Subcutaneous abdominal adipose tissue (tissue), 5 donors: ENCODE results near the gene LARGE1.

Experiments used
- H3K27ac ChIP-seq: one replicate; pipeline ENCODE4 v1.7.0; 2013; ENCODE audit warnings: low read depth, mild to moderate bottlenecking, inconsistent platforms, low read length, moderate library complexity
- H3K27me3 ChIP-seq, 5 donors: one replicate each; pipeline ENCODE4 v1.7.0; 2013; ENCODE audit warnings: low read length in 5 of 5, inconsistent platforms in 1 of 5; ENCODE audit not compliant: control insufficient read depth in 5 of 5, insufficient read depth in 4 of 5
- H3K36me3 ChIP-seq, 5 donors: one replicate each; pipeline ENCODE4 v1.7.0; 2013; ENCODE audit warnings: low read length in 5 of 5; ENCODE audit not compliant: control insufficient read depth in 5 of 5, insufficient read depth in 5 of 5
- H3K4me1 ChIP-seq, 5 donors: one replicate each; pipeline ENCODE4 v1.7.0; 2013; ENCODE audit warnings: low read length in 5 of 5, mild to moderate bottlenecking in 3 of 5, moderate library complexity in 1 of 5; ENCODE audit not compliant: control insufficient read depth in 5 of 5, insufficient read depth in 5 of 5
- H3K4me3 ChIP-seq, 5 donors: one replicate each; pipeline ENCODE4 v1.7.0; 2013; ENCODE audit warnings: low read length in 5 of 5, low read depth in 1 of 5
- H3K9ac ChIP-seq, 5 donors: one replicate each; pipeline ENCODE4 v1.7.0; 2013; ENCODE audit warnings: low read length in 5 of 5, mild to moderate bottlenecking in 4 of 5, moderate library complexity in 3 of 5
- H3K9me3 ChIP-seq, 5 donors: one replicate each; pipeline ENCODE4 v1.7.0; 2013; ENCODE audit warnings: low read length in 5 of 5; ENCODE audit not compliant: control insufficient read depth in 5 of 5
- donor health status: healthy.
- donor health status: healthy.
- donor health status: healthy.
- donor health status: healthy.
- donor health status: healthy.

LARGE1 gene

DNA sequence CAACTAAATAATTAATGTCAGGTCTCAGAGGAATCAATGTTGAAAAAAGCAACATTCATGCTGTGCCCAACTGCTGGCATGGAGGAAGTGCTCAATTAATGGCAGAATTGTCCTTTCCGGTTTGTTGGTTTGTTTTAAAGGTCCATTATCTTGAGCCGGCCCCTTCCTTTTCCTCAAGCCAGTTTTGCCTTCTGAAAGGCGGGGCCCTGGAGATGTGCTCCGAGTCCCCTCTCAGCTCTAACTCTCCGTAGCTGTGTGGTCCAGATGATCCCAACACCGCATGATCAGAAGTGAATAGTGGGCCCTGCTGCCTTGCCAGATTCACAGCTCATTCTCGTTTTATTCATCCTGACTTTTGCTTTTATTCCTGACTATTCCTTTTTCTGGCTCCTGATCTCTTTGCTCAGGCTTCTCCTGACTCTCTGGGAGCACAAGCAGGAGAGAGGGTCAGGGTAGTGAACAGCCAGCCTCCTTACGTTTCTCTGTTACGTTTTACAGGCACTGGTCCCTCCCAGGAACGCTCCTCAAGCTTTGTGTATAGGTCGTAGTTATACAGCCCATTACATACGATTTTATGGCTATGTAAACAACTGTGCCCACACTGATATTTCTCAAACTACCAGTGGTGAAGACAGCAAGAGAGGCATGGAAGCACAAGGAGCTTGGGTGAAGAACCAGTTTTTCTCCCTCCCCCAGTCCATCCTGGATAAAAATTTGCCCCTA lies 265.9 kb downstream of the LARGE1 start:
- no peaks in the 10 kb centered on the region for H3K27me3 ChIP-seq
- H3K27ac ChIP-seq, result no peak overlapping the region
- peaks cover 0 to 9% (median 0%) of the 10 kb centered on the region in 5 donors for H3K36me3 ChIP-seq
- H3K4me3 ChIP-seq, result no peak overlapping the region
- H3K9me3 ChIP-seq, result peaks cover 0 to 4% (median 0%) of the 10 kb centered on the region in 5 donors
- no peak overlapping the region for H3K9ac ChIP-seq
- peaks cover 12 to 35% (median 28%) of the 10 kb centered on the region in 5 donors for H3K4me1 ChIP-seq

DNA sequence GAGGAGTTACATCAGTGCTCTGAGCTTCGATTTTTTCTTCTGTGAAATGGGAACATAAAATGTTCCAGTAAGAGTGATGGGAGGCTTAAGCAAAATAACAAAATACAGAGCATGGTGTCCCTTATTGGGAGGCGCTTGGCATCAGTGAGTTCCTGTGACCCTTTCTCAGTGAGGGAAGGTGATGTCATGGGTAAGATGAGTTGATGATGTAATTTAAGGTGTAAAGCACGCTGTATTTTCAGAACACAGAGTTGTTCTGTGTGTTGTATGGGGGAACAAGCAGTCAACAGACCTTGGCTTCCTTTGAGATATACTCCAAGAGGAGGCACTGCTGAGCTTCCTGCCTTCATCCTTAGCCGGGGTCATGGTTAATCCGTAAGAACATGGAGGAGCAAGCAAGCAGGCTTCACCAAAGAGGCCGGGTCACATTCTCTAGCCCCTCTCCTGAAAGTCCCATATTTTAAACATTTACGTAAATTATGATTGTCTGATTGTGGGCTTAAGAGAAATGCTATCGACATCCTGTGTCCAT lies 266.7 kb downstream of the LARGE1 start:
- Histone ChIP-seq H3K27me3 (no peaks in the 10 kb centered on the region), H3K4me1 (peaks cover 6 to 34% (median 25%) of the 10 kb centered on the region in 5 donors), H3K9ac (no peak overlapping the region), H3K4me3 (no peak overlapping the region), H3K27ac (no peak overlapping the region), H3K9me3 (peaks cover 0 to 4% (median 0%) of the 10 kb centered on the region in 5 donors), H3K36me3 (peaks cover 0 to 9% (median 0%) of the 10 kb centered on the region in 5 donors)

- Histone ChIP-seq H3K9me3 (peaks cover 0 to 2% (median 0%) of the 10 kb centered on the region in 5 donors), H3K36me3 (peaks cover 0 to 9% (median 0%) of the 10 kb centered on the region in 5 donors), H3K27ac (no peak overlapping the region), H3K27me3 (no peaks in the 10 kb centered on the region), H3K4me3 (no peak overlapping the region), H3K4me1 (peaks cover 4 to 30% (median 28%) of the 10 kb centered on the region in 5 donors), H3K9ac (no peak overlapping the region)
Observed at GRCh38 chr22:33652615-33653014, 267.7 kb downstream of the LARGE1 start.

DNA sequence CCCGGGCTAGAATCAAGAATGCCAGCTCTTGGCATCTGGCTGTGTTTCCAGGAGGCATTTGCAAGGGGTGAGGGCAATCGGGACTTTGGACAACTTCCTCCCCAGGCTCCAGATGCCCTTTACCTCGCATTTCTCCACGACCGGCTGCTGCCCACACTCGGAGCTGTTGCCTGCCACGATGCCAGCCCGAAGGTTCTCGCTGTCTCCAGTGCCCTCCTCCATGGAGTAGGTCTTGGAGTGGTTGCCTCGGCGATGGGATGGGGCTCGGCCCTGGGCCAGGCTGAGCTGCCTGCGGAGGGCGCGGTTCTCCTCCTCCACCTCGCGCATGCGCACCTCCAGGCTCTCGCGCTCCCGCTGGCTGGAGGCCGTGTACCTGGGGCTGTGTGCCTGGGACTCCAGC lies 270.0 kb downstream of the LARGE1 start:
- H3K4me3 ChIP-seq, result no peak overlapping the region
- H3K36me3 ChIP-seq, result peaks cover 0 to 9% (median 0%) of the 10 kb centered on the region in 5 donors
- no peak overlapping the region for H3K27ac ChIP-seq
- peaks cover 0 to 5% (median 2%) of the 10 kb centered on the region in 5 donors for H3K9me3 ChIP-seq
- H3K27me3 ChIP-seq, result no peaks in the 10 kb centered on the region
- no peak overlapping the region for H3K9ac ChIP-seq
- peaks cover 2 to 22% (median 18%) of the 10 kb centered on the region in 5 donors for H3K4me1 ChIP-seq

GRCh38 chr22:33648478-33648877 lies 271.8 kb downstream of the LARGE1 start:
- Histone ChIP-seq H3K4me1 (peaks cover 0 to 20% (median 11%) of the 10 kb centered on the region in 5 donors), H3K9me3 (peaks cover 0 to 5% (median 2%) of the 10 kb centered on the region in 5 donors), H3K36me3 (peaks cover 0 to 9% (median 0%) of the 10 kb centered on the region in 5 donors), H3K4me3 (no peak overlapping the region), H3K27ac (no peak overlapping the region), H3K27me3 (no peaks in the 10 kb centered on the region), H3K9ac (no peak overlapping the region)

- Histone ChIP-seq H3K36me3 (peaks cover 0 to 4% (median 0%) of the 10 kb centered on the region in 5 donors), H3K9ac (no peak overlapping the region), H3K9me3 (peaks cover 2 to 21% (median 11%) of the 10 kb centered on the region in 5 donors), H3K27me3 (peaks cover 0 to 2% (median 0%) of the 10 kb centered on the region in 5 donors), H3K4me3 (no peak overlapping the region), H3K27ac (no peak overlapping the region), H3K4me1 (peaks cover 0 to 6% (median 0%) of the 10 kb centered on the region in 5 donors)
Observed at GRCh38 chr22:33640900-33641299, 279.4 kb downstream of the LARGE1 start.

DNA sequence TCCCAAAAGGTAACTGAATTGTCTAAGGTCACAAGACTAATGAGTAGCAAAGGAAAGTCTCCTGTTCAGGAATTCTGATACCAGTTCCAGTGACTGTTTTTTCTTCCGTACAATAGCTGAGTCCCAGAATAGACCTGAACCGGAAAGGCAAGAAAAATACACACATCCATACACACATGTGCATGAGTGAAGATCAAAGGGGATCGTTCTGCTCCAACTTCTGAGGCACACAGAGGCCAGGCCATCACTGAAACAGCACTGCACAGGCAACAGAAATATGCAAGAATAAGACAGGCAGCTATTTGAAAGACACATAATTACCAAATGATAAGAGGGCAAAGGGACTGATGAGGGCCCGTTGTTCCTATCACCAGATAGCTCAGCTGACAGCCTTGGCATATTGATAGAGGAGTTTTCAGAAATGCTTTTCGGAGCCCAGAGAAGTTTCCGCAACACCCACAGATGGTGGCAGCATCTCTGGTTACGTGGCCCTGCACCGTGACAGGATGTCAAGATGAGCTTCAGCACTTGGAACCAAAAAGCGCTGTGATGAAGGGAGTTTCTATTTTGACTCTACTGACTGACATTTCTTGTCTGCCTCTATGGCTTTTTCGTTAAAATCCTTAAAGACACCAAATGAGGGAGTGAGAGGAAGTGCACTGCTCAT lies 280.6 kb downstream of the LARGE1 start:
- no peak overlapping the region for H3K27ac ChIP-seq
- H3K4me3 ChIP-seq, result no peak overlapping the region
- no peak overlapping the region for H3K9ac ChIP-seq
- H3K4me1 ChIP-seq, result peaks cover 0 to 6% (median 0%) of the 10 kb centered on the region in 5 donors
- peaks cover 2 to 21% (median 11%) of the 10 kb centered on the region in 5 donors for H3K9me3 ChIP-seq
- peaks cover 0 to 2% (median 0%) of the 10 kb centered on the region in 5 donors for H3K27me3 ChIP-seq
- H3K36me3 ChIP-seq, result peaks cover 0 to 4% (median 0%) of the 10 kb centered on the region in 5 donors

DNA sequence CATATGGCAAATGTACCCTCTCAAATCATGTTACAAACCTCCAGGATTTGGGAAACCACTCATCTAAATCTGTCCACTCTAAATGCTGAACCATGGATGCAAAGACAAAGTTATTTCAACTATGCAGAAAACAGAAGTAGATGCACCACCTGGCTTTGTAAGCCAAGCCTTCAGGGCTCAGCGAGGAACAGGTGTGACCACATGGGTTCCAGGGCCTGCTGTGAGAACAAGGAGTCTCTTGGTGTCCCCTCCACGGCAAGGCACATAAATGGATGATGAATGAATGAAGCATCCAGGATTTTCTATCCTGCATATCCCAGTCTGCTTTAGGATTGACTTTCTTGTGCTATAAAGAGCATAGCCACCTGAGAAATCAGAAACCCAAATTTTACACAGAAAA lies 284.5 kb downstream of the LARGE1 start:
- Histone ChIP-seq H3K9ac (no peak overlapping the region), H3K4me3 (no peak overlapping the region), H3K27ac (no peak overlapping the region), H3K4me1 (peaks cover 0 to 6% (median 0%) of the 10 kb centered on the region in 5 donors), H3K27me3 (peaks cover 0 to 2% (median 0%) of the 10 kb centered on the region in 5 donors), H3K9me3 (peaks cover 2 to 17% (median 11%) of the 10 kb centered on the region in 5 donors), H3K36me3 (peaks cover 0 to 4% (median 0%) of the 10 kb centered on the region in 5 donors)

DNA sequence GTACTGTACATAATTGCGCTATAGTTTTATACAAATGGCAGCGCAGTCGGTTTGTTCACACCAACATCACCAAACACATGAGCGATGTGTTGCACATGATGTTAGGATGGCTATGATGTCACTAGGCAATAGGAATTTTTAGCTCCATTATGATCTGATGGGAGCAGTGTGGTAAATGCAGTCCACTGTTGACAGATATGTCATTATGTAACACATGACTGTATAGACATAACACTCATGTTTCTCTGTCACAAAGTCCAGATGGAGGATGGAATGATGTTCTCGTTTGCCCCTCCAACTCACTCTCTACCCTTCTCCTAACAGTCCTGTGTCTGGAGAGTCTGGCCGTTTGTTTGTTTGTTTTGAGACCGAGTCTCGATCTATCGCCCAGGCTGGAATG lies 288.5 kb downstream of the LARGE1 start:
- Histone ChIP-seq H3K36me3 (no peaks in the 10 kb centered on the region), H3K27me3 (no peaks in the 10 kb centered on the region), H3K9ac (no peak overlapping the region), H3K9me3 (peaks cover 0 to 4% (median 0%) of the 10 kb centered on the region in 5 donors), H3K27ac (no peak overlapping the region), H3K4me3 (no peak overlapping the region), H3K4me1 (no peaks in the 10 kb centered on the region)

GRCh38 chr22:33625959-33626358 lies 294.3 kb downstream of the LARGE1 start:
- H3K9ac ChIP-seq, result no peak overlapping the region
- H3K4me3 ChIP-seq, result no peak overlapping the region
- no peak overlapping the region for H3K27ac ChIP-seq
- H3K9me3 ChIP-seq, result no peaks in the 10 kb centered on the region
- peaks cover 0 to 8% (median 0%) of the 10 kb centered on the region in 5 donors for H3K36me3 ChIP-seq
- no peaks in the 10 kb centered on the region for H3K27me3 ChIP-seq
- no peaks in the 10 kb centered on the region for H3K4me1 ChIP-seq
